HG02885 (cell line): Measurements from ENCODE around the gene LPXN.
"Not testable (repeated sequence)": the region's sequence is repeated elsewhere in the genome, so short reads cannot be mapped to it uniquely, and the experiment has no call there.

Experiments
- ATAC-seq: cut with Tn5 transposase; IDR thresholded peaks from one replicate; pipeline ENCODE4 v1.9.1; 2021; ENCODE audit warnings: mild to moderate bottlenecking; ENCODE audit not compliant: unreplicated experiment, poor library complexity

The LPXN gene

DNA sequence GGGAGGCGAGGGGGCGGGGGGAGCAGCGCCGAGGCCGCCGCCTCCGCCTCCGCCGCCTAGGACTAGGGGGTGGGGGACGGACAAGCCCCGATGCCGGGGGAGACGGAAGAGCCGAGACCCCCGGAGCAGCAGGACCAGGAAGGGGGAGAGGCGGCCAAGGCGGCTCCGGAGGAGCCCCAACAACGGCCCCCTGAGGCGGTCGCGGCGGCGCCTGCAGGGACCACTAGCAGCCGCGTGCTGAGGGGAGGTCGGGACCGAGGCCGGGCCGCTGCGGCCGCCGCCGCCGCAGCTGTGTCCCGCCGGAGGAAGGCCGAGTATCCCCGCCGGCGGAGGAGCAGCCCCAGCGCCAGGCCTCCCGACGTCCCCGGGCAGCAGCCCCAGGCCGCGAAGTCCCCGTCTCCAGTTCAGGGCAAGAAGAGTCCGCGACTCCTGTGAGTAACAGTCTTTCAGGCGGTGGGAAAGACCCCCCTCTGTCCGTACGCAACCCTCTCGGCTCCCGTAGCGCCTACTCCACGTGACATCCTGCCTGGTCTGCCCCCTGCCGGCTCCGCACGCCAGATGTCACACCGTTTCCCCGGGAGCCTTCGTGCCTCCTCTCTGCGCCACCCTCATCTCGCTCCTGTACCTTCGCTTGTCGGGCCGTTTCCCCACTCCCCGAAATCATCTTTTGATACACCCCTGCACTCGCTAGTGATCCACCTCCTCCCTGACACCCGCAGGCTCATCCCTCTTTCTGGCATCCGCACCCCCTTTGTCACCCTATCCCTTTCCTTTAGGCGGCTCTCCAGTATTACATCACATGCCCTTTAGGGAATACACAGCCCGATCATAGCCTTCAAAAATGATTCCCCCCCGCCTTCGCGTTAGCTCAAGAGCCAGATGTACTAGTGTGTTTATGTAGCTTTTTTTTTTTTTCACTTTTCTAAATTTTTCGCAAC, 3.8 kb upstream of the LPXN start:
- peak; percentile 43 for ATAC-seq

DNA sequence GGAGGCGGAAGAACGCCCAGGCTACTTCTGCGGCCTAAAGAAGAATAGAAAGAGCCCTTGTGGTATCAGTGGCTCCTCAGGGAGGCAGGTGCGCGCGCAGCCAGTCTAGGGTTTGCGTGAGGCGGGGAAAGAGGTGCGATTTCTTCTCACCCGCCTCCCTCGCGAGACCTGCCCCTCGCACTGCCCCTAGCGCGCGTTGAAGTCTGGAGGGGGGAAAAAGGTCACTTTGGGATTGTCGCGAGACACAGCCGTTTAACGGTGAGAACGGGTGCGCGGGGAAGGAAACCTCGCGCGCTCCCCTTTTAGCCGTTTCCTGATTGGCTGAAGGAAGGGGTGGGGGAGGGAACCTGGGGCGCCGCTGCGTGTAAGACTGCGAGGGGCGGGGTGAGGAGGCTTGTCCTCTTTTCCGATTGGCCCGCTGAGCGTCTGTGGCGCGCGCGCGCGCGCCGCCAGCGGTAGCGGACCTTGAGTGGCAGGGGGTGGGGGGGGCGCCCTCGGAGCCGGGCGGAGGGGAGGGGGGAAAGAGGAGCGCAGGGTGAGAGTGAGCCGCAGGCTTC, 3.1 kb upstream of the LPXN start, which contains the start of gene ZFP91:
TSS of gene ZFP91 (plus strand) at position 429 of the 557 bp plus-strand sequence. CDS start 219 bp downstream, outside the sequence.
- peak; percentile 40 for ATAC-seq

DNA sequence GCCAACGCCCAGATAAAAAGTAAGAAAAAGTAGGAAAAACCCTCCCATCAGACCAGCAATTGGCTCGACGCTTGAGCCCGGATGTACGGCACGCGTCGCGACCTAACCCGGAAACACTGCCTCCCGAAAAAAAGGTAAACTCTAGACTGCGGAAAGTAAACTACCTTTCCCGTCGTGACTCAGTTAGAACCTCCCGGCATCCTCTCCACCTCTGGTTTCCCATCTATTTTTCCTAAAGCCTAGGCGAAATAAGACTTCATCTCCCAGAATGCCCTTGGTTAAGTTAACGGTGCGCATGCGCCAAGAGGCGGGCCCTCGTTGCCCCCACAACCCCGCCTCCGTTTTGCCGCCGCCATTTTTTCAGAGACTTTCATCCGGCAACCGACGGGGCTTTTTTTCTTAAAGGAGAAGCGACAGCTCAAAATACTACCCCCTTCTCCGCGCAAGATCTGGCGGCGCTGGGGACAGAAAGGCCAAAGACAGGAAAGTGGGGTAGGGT, 2.5 kb upstream of the LPXN start:
- ATAC-seq, result no peak

DNA sequence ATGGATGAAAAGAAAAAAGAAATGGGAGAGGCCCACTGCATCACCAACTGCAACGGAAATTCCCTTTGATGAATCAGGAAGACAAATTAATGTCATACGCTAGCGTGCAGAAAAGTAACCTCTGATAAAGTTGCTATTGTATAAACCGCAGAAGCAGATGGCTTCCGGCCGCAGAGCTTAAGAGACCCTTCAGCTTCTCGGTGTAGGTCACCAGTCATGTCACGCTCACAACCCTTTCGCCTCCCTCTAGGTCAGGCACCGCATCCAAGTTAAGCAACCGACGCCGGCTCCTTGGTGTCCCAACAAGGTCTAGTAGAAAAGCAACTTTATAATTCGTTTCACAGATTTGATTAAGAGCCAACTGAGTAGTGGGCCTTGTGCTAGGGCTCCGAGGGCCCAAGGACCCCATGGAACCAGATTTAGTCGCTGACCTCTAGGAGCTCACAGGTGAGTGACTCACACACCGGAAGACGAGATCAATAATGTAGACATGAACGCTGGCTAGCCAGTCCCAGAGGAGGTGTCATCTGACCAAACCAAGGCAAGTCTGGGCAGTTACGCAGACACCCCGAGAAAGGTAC, 2.0 kb upstream of the LPXN start:
- peak; percentile 54 for ATAC-seq

DNA sequence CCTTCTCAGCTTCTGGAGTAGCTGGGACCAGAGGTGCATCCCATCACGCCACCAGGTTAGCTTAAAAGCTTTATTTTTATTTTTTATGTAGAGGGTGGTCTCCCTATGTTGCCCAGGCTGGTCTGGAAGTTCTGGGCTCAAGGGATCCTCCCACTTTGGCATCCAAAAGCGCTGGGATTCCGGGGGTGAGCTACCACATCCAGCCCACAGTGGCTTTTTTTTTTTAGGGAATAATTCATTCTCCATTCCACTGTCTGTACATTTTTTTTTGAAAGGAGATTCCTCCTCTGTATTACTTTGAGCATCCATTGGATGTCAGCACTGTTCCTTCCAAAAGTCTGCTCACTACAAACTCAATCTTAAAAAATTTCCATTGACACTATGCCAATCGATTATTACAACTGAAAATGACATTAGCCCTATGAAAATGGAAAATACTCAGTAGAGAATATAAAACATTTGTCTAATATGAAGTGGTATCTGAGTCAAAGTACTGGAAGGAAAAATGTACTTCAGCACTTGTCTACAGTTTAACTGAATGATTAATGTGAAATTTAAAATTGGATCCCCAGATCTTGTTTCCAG, 1.3 kb upstream of the LPXN start:
- no peak for ATAC-seq

DNA sequence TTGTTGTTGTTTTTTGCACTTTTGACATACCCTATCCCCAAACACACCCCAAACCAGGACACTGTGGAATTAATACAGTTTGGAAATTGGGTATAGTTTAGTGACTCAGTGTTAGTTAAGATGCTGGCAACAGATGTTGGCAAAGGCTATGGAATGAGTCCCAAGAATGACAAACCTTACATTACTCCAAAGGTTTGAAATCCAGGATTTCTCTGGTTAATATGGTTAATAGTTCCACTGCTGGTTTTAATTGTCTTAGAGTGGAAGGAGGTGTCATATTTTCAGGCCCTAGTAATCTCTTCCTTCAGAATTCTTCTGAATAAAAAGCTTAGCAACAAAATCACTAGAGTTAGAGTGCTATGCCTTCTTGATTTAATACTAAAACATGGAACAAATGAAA, 775 bp downstream of the LPXN start:
- ATAC-seq, result no peak

DNA sequence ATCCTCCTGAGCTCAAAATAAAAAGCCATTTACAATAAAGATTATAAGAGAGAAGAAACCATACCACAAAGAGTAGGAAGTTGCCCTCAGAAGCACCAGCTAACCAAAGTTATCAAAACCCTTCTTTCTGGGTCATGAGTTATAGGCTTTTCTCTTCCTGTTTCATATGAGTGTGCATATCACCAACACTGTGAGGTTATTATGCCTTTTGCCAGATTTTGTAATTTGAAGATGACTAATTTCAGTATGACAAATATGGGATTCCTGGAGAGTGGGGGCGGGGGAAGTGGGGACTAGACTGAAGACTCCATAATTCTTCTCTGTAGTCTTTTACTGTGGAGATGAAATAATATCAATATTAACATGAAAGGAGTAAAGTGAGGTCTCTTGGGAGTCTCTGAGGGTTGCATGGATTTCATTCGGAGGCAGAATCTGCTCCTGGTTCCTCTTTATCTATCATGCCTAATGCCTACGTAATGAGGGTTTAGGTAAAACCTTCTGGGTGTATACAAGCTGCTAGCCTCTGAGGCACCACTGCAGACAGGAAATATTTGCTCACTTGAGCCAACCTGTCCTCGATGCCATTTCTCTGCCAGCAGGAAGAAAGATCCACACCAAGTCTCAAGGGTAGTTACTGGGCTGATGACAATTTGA, 2.1 kb downstream of the LPXN start:
- ATAC-seq, result peak; percentile 22

DNA sequence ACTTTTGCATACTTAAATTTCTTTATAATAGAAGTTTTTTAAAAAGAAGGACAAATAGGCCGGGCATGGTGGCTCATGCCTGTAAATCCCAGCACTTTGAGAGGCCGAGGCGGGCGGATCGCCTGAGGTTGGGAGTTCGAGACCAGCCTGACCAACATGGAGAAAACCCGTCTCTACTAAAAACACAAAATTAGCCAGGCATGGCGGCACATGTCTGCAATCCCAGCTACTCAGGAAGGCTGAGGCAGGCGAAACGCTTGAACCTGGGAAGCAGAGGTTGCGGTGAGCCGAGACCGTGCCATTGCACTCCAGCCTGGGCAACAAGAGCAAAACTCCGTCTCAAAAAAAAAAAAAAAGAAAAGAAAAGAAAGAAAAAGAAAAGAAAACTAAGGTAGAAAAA, 2.8 kb downstream of the LPXN start:
- not testable (repeated sequence) for ATAC-seq

DNA sequence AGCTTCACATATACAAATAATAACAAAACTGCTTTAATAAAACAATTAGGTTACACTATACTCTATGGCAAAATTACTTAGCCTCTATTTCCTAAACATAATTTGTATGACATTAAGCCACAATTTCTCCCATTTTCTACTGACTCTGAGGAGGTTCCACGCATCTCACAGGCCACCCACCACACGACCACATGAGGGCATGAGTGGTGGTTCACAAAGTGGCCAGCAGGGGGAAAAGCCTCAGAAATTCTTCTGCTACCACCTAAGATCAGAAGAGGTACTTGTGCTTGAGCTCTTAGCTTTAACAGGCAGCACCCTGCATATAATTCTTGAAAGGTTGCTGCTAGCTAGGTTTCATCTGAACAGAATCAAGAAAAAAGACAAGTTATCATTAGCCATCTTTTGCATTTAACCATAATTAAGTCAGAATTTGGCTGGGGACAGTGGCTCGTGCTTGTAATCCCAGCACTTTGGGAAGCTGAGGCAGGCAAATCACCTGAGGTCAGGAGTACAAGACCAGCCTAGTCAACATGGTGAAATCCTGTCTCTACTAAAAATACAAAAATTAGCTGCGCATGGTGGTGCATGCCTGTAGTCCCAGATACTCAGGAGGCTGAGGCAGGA, 7.7 kb downstream of the LPXN start:
- ATAC-seq, result peak; percentile 98

DNA sequence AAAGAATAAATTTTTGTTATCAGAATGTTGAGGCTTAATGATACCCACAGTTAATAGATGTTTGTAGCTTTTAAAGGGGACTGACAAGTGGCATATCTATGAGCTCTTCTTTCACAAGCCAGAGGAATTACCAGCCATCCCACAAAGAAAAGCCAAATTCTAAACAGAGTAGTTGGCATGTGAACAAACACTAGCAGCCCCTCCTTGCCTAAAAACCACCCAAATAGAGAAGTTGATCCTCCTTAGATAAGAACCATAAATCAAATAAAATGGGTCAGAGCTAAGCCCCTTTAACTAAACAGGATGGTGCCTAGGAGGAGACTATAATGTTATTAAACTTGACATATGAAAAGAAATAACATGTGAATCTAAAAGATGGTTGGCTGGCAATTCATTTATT, 11.4 kb downstream of the LPXN start:
- no peak for ATAC-seq

DNA sequence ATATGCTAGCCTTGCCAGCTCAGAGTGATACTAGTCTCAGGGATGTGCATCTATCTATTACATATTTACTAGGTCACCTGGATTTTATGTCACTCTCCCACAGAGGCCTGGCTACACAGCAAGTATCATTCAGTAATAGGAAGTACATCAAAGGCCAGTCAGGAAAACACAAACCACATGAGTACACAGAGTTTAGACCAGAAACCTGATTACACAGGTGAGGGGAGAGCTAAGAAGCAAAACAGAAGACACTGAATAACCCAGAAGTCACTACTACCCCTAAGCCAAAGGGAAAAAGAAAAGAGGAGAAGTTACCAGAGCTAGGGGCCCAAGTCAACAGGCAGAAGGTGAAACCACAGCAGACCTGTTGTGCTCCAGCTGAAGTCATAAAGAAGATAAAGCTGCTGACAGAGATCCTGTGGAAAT, 13.3 kb downstream of the LPXN start:
- ATAC-seq, result peak; percentile 70

DNA sequence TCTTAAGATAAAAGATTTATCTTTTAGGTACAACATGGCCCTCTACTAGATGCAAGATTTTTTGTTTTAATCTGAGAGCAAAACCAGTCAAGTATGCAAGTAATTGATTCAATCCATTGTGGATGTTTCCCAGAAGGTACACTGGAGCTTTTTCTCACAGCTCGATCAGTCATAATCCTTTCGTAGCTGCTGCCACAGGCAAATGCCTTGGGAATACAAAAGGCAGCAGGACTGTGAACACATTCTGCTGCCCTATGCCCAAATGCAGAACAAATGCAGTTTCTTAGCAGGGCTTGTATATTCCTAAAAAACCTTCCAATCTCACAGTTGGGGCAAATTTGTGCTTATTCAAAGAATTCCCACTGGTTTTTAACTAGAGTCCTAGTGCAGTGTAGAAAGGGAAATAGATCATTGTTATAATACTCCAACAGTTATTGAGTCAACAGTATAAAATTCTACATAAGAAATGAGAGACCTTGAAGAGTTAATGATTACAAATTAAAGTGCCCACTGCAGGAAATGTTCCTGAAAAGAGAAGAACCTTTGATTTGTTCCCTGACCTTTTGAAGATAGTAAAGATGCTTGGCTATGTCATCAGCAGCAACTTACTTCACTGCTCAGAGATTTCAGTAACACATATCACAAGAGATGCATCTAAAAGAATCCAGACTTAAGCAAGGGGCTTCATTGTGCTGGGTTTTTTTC, 14.1 kb downstream of the LPXN start:
- ATAC-seq, result no peak

DNA sequence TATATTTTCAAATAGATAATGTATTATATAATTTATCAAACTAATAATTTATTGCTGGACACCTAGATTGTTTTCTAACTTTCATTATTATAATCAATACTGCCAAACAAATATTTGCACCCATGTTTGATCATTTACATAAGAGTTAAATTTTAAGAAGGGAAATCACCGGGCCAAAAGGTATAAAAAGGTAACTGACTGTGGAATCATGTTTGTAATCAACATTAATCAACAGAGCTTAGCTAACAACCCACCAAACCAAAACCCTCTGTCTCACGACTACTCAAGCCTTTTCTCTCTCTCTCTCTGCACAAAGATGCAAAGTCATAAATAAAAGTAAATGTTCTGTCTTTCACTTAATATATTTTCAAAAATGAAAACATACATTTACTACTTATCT, 14.8 kb downstream of the LPXN start:
- no peak for ATAC-seq

DNA sequence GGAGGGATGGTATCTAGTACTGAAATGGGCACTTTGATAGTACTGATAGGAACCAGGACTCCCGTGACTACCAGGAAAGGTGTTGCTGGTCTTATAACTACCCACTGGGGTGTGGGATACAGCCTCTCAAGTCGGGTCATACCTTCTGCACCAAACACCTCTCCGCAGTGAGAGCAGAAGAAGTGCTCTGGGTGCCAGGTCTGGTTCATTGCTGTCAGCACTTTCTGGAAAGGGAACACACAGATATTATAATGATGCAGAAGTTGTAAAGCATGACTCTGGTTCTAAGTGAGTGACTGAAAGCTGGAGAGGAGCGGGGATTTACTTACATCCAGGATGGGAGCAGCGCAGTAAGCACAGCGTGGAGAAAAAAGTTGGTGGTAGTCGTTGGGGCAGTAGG, 26.0 kb downstream of the LPXN start:
- ATAC-seq, result no peak

DNA sequence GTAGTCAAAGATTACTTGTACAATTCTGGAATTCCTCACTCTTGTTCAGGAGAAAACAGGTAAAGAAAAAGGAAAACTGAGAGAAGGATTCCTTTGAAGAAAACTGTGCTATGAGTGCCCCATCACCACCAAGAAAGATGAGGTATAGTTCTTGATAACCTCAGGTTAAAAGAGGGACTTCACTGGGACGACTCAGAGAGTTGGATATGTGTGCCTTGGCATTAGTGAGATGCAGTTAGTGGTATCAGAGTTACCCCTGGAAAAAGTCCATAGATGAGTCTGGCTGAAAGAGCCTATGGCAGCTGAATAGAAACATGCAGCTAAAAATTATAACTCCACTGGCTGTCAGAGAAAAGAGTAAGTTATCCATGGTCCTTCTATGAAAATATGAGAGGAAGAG, 28.8 kb downstream of the LPXN start:
- no peak for ATAC-seq

DNA sequence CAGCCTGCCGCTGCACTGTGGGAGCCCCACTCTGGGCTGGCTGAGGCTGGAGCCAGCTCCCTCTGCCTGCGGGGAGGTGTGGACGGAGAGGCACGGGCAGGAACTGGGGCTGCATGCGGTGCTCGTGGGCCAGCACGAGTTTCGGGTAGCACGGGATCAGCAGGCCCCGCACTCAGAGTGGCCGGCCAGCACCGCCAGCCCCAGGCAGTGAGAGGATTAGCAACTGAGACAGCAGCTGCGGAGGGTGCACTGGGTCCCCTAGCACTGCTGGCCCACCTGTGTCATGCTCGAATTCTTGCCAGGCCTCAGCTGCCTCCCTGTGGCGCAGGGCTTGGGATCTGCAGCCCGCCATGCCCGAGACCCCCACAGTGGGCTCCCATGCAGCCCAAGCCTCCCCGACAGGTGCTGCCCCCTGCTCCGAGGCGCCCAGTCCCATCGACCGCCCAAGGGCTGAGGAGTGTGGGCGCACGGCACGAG, 43.8 kb downstream of the LPXN start:
- ATAC-seq, result no peak

DNA sequence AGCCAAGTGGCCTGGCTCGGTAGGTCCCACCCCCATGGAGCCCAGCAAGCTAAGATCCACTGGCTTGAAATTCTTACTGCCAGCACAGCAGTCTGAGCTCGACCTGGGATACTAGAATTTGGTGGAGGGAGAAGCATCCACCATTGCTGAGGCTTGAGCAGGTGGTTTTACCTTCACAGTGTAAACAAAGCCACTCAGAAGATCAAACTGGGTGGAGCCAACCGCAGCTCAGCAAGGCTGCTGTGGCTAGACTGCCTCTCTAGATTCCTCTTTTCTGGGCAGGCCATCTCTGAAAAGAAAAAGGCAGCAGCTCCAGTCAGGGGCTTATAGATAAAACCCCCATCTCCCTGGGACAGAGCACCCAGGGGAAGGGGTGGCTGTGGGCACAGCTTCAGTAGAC, 45.4 kb downstream of the LPXN start:
- no peak for ATAC-seq

DNA sequence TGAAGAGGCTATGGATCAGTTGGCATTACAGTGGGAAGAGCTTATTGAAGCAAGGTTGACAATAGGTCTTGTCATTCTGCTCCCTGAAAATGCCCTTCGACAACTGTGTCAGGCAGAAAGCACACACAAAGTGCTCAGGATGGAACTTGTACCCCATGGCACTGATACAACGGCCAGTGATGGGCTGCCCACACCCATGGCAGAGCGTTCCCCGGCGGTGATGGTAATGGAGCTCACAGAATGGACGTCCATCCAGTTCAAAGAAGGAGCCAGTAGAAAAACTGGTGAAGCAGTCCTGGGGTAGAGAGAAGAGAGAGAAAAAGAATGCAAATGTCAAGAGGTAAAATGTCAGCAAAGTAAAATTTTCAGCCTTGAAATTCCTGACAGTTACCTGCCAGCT, 48.2 kb downstream of the LPXN start:
- no peak for ATAC-seq

DNA sequence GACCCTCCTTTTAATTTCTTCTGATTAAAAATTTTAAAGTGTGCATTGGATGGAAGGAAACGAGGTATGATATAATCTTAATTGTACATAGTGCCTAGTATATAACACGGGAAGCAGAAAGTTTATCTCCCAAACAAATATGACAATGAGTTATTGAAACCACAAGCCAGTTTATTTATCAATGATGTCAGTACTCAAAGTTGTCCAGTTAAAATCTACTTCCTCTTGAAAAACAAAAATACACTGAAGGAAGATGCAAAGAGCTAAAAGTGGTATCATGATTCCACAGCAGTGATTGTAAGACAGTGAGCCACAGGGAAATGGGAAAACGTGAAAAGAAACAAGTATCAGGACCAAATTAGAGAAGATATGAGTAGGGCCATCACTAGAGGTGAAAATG, 48.9 kb downstream of the LPXN start:
- ATAC-seq, result no peak
